Retinal pigment epithelial cell (primary cell): ENCODE results near the gene MBNL2.

Source experiments
- DNase-seq: peaks from one replicate; pipeline ENCODE4 v3.0.0-alpha.2; 2010; ENCODE audit warnings: low read depth
- H3K4me3 ChIP-seq: 2 replicates; pipeline ENCODE4 v1.5.1; 2011; ENCODE audit warnings: mild to moderate bottlenecking, low read length, control low read depth, moderate library complexity
- TF ChIP-seq, protein P1 (sequence below): conservative IDR thresholded peaks from 2 replicates; pipeline ENCODE4 v1.5.1; 2011; ENCODE audit warnings: low read depth, low read length, control low read depth, inconsistent platforms

The MBNL2 gene

GRCh38 chr13:97379386-97379785 is 157.3 kb downstream of the MBNL2 start:
- H3K4me3 ChIP-seq, result no peak overlapping the region
- TF ChIP-seq, protein P1, sequence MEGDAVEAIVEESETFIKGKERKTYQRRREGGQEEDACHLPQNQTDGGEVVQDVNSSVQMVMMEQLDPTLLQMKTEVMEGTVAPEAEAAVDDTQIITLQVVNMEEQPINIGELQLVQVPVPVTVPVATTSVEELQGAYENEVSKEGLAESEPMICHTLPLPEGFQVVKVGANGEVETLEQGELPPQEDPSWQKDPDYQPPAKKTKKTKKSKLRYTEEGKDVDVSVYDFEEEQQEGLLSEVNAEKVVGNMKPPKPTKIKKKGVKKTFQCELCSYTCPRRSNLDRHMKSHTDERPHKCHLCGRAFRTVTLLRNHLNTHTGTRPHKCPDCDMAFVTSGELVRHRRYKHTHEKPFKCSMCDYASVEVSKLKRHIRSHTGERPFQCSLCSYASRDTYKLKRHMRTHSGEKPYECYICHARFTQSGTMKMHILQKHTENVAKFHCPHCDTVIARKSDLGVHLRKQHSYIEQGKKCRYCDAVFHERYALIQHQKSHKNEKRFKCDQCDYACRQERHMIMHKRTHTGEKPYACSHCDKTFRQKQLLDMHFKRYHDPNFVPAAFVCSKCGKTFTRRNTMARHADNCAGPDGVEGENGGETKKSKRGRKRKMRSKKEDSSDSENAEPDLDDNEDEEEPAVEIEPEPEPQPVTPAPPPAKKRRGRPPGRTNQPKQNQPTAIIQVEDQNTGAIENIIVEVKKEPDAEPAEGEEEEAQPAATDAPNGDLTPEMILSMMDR, result no peak
- DNase-seq, result no peak

DNA sequence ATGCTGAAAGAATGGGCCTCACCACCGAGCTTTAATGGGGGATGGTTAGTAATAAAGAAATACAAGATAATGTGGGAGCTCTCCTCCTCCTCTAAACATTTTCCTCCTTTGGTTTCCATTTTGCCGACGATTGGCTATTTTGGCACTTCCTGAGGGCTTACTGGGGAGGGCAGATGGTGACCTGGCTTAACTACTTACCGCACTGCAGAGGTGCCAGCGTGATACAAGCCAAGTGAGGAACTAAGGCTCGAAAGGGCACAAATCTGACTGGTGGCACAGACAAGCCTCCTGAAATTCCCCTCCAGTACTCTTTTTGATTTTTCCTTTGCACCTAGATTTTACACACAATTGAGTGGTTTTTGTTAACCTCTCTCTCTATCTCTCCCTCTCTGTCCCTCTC is 158.6 kb downstream of the MBNL2 start:
- no peak for DNase-seq
- no peak overlapping the region for H3K4me3 ChIP-seq
- TF ChIP-seq, protein P1, result no peak

- DNase-seq, result no peak
- no peak overlapping the region for H3K4me3 ChIP-seq
- TF ChIP-seq, protein P1, result no peak
Observed at GRCh38 chr13:97381189-97381588, 159.1 kb downstream of the MBNL2 start.

GRCh38 chr13:97382276-97382675 is 160.1 kb downstream of the MBNL2 start:
- no peak overlapping the region for H3K4me3 ChIP-seq
- DNase-seq, result no peak
- TF ChIP-seq, protein P1, result no peak

GRCh38 chr13:97384371-97384770 is 162.2 kb downstream of the MBNL2 start:
- no peak overlapping the region for H3K4me3 ChIP-seq
- no peak for DNase-seq
- TF ChIP-seq, protein P1, result no peak

DNA sequence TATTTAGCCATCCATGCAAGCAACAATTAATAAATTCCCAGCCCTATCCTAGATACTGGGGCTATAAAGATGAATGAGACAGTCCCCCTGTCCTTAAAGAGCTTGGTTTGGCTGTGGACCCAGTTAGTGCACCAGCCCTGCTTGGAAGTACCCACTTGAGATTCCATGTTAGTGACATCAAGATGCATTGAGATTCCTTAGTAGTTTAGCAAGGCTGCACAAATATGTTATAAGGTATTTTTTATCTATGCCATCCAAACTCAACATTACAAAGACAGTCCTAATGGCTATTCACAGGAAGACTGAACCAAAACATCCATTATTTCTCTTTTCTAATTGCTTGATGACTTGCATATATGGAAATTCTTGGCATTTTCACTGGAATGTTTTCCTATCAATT is 163.0 kb downstream of the MBNL2 start:
- TF ChIP-seq, protein P1, result no peak
- H3K4me3 ChIP-seq, result no peak overlapping the region
- no peak for DNase-seq

DNA sequence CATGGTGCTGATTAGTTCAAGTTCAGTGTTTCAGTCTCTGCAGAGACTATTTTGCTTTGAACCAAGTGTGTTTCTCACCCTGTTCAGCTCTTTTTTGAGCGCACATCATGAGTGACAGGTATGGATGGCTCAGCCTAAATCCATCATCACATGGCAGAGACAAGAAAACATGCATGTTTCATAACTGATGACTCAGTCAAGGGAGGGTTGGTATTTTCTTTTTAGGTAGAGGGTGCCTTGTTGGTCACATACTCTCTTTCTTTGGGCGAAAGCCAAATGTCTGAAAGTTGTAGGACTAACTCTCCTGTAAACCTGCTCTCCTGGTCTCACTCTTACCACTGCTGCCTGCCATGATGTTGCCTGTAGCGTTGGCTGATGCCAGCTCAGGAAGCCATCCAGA is 163.7 kb downstream of the MBNL2 start:
- TF ChIP-seq, protein P1, result no peak
- H3K4me3 ChIP-seq, result no peak overlapping the region
- DNase-seq, result no peak
